Neural cell (in vitro differentiated cells): ENCODE results near the gene TSG101. TPM values are rescaled to one million over a fixed set of nuclear protein-coding genes. Genes with fewer than 3 reads are reported as not detected.

Experiments used
- H2AFZ ChIP-seq: fragments of 200-600, 300-800 bp; sonication (generic), shearing (Covaris generic); 2 replicates; pipeline ENCODE4 v1.6.0; 2014; ENCODE audit warnings: low read depth, mild to moderate bottlenecking, antibody characterized with exemption, low read length, moderate library complexity
- H3F3A ChIP-seq: fragments of 200-600 bp; shearing (Covaris generic); 2 replicates; pipeline ENCODE4 v1.6.1; 2016; ENCODE audit warnings: mild to moderate bottlenecking, moderate library complexity, mixed read lengths, antibody characterized with exemption, low read length; ENCODE audit not compliant: insufficient read depth, poor library complexity, severe bottlenecking
- H3K27ac ChIP-seq: fragments of 200-600, 300-800 bp; sonication (generic), shearing (Covaris generic); 2 replicates; pipeline ENCODE4 v1.5.1; 2014; ENCODE audit warnings: mild to moderate bottlenecking, low read length, moderate library complexity
- H3K27me3 ChIP-seq: fragments of 300-800, 200-600 bp; sonication (generic), shearing (Covaris generic); 2 replicates; pipeline ENCODE4 v1.6.0; 2014; ENCODE audit warnings: mild to moderate bottlenecking, low read depth, low read length, moderate library complexity; ENCODE audit not compliant: insufficient read depth
- H3K36me3 ChIP-seq: fragments of 300-800, 200-600 bp; sonication (generic), shearing (Covaris generic); 2 replicates; pipeline ENCODE4 v1.5.1; 2014; ENCODE audit warnings: mild to moderate bottlenecking, antibody characterized with exemption, low read length, moderate library complexity; ENCODE audit not compliant: insufficient read depth
- H3K4me2 ChIP-seq: fragments of 300-800, 200-600 bp; sonication (generic), shearing (Covaris generic); 2 replicates; pipeline ENCODE4 v1.6.0; 2014; ENCODE audit warnings: mild to moderate bottlenecking, low read length
- H3K4me3 ChIP-seq: fragments of 300-800, 200-600 bp; sonication (generic), shearing (Covaris generic); 2 replicates; pipeline ENCODE4 v1.5.1; 2014; ENCODE audit warnings: mild to moderate bottlenecking, low read length, moderate library complexity
- H3K79me2 ChIP-seq: fragments of 200-600 bp; shearing (Covaris generic); replicated peaks from 2 replicates; pipeline ENCODE4 v1.6.0; 2014; ENCODE audit warnings: mild to moderate bottlenecking, low read length, moderate library complexity; ENCODE audit not compliant: insufficient read depth
- H3K9ac ChIP-seq: fragments of 300-800, 200-600 bp; sonication (generic), shearing (Covaris generic); 2 replicates; pipeline ENCODE4 v1.6.1; 2016; ENCODE audit warnings: mild to moderate bottlenecking, low read length, mixed read lengths
- H3K9me2 ChIP-seq: fragments of 200-600 bp; shearing (Covaris generic); 2 replicates; pipeline ENCODE4 v1.6.1; 2016; ENCODE audit warnings: mild to moderate bottlenecking, low read length, mixed read lengths; ENCODE audit not compliant: insufficient read depth
- H3K9me3 ChIP-seq: fragments of 200-600, 300-800 bp; sonication (generic), shearing (Covaris generic); 2 replicates; pipeline ENCODE4 v1.6.1; 2016; ENCODE audit warnings: mild to moderate bottlenecking, mixed run types, low read length, moderate library complexity, mixed read lengths
- H4K20me1 ChIP-seq: fragments of 200-600 bp; shearing (Covaris generic); 2 replicates; pipeline ENCODE4 v1.6.1; 2016; ENCODE audit warnings: mild to moderate bottlenecking, mixed run types; ENCODE audit not compliant: insufficient read depth
- EP300 ChIP-seq: fragments of 450-650 bp; conservative IDR thresholded peaks from 2 replicates; pipeline ENCODE4 v1.6.1; 2014; ENCODE audit warnings: antibody characterized with exemption, mild to moderate bottlenecking, moderate library complexity; ENCODE audit not compliant: poor library complexity, severe bottlenecking
- EZH2 ChIP-seq: fragments of 200-600, 300-800 bp; shearing (Covaris generic), sonication (generic); IDR thresholded peaks from 2 replicates; pipeline ENCODE4 v1.6.1; 2014; ENCODE audit warnings: antibody characterized with exemption, low read length, borderline replicate concordance, mild to moderate bottlenecking; ENCODE audit not compliant: insufficient read depth, poor library complexity, severe bottlenecking
- MXI1 ChIP-seq: fragments of 450-650 bp; conservative IDR thresholded peaks from 2 replicates; pipeline ENCODE4 v1.6.1; 2014; ENCODE audit warnings: antibody characterized with exemption, mild to moderate bottlenecking; ENCODE audit not compliant: poor library complexity, severe bottlenecking
- POLR2AphosphoS5 ChIP-seq: IDR thresholded peaks from 2 replicates; pipeline ENCODE4 v1.6.1; 2012
- RAD21 ChIP-seq: fragments of 450-650 bp; conservative IDR thresholded peaks from 2 replicates; pipeline ENCODE4 v1.6.1; 2014; ENCODE audit warnings: antibody characterized with exemption, mild to moderate bottlenecking, moderate library complexity
- REST ChIP-seq: IDR thresholded peaks from 2 replicates; pipeline ENCODE4 v1.6.1; 2012; ENCODE audit warnings: borderline replicate concordance
- SMC3 ChIP-seq: fragments of 450-650 bp; conservative IDR thresholded peaks from 2 replicates; pipeline ENCODE4 v1.6.1; 2014; ENCODE audit warnings: antibody characterized with exemption, mild to moderate bottlenecking, moderate library complexity; ENCODE audit not compliant: poor library complexity
- TAF1 ChIP-seq: IDR thresholded peaks from 2 replicates; pipeline ENCODE4 v1.6.1; 2012; ENCODE audit warnings: low read depth
- polyA plus RNA-seq: library from polyadenylated mRNA; depleted of rRNA; stranded (reverse); fragments of >200 nt; gene quantifications from 2 replicates; pipeline ENCODE4 v1.2.3, GENCODE V29; 2014
- TF ChIP-seq, protein P1 (sequence below): fragments of 450-650 bp; IDR thresholded peaks from 2 replicates; pipeline ENCODE4 v1.5.1; 2014; ENCODE audit warnings: antibody characterized with exemption, mild to moderate bottlenecking, moderate library complexity; ENCODE audit not compliant: poor library complexity, severe bottlenecking

The TSG101 gene
- polyA plus RNA-seq, 1 donor from 2014 or later: 115 TPM

DNA sequence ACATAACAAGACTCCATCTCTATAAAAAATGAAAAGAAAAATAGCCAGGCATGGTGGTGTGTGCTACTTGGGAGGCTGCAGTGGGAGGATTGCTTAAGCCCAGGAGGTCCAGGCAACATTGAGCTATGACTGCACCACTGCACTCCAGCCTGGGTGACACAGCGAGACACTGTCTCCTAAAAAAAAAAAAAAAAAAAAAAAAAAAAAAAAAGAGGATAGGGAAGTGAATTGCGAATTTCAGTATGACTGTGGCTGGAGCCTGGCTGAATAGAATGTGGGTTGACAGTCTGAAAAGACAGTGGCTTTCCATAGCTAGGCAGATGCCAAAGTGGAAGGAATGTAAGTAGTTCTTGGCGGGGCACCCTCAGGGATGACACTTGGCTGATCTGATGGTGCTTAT lies 77.5 kb downstream of the TSG101 start:
- Histone ChIP-seq H3K79me2 (no peaks in the 10 kb centered on the region), H2AFZ (no peak overlapping the region), H3K4me2 (no peak overlapping the region)

DNA sequence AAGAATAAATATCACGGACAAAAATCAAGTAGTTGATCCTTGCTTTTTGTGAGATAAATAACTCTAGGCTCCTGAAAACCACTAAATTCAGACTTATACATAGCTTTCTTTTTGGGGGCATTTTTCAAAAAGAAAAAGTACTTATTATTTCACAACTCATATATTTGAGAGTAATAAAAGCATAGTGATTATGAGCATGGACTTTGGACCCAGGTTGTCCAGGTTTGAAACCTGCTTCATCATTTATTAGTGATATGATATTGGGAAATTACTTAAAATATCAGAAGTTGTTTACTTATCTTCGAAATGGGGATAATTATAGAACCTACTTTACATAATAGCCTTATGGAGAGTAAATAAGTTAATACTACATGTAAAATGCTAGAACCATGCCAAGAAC lies 88.1 kb downstream of the TSG101 start:
- H3K27me3 ChIP-seq: no peaks in the 10 kb centered on the region
- H3F3A ChIP-seq: no peaks in the 10 kb centered on the region
- H3K4me3 ChIP-seq: no peak overlapping the region
- H3K9ac ChIP-seq: no peak overlapping the region
- H3K9me2 ChIP-seq: no peaks in the 10 kb centered on the region
- no peak overlapping the region for H3K27ac ChIP-seq
- H2AFZ ChIP-seq: no peak overlapping the region
- H4K20me1 ChIP-seq: no peaks in the 10 kb centered on the region
- H3K4me2 ChIP-seq: no peak overlapping the region
- H3K9me3 ChIP-seq: no peaks in the 10 kb centered on the region
- H3K79me2 ChIP-seq: no peaks in the 10 kb centered on the region
- H3K36me3 ChIP-seq: no peaks in the 10 kb centered on the region
- TF ChIP-seq RAD21: no peak
- no peak for TF ChIP-seq EP300
- TF ChIP-seq TAF1: no peak
- TF ChIP-seq, protein P1, sequence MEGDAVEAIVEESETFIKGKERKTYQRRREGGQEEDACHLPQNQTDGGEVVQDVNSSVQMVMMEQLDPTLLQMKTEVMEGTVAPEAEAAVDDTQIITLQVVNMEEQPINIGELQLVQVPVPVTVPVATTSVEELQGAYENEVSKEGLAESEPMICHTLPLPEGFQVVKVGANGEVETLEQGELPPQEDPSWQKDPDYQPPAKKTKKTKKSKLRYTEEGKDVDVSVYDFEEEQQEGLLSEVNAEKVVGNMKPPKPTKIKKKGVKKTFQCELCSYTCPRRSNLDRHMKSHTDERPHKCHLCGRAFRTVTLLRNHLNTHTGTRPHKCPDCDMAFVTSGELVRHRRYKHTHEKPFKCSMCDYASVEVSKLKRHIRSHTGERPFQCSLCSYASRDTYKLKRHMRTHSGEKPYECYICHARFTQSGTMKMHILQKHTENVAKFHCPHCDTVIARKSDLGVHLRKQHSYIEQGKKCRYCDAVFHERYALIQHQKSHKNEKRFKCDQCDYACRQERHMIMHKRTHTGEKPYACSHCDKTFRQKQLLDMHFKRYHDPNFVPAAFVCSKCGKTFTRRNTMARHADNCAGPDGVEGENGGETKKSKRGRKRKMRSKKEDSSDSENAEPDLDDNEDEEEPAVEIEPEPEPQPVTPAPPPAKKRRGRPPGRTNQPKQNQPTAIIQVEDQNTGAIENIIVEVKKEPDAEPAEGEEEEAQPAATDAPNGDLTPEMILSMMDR: no peak
- no peak for TF ChIP-seq SMC3
- TF ChIP-seq POLR2AphosphoS5: no peak
- no peak for TF ChIP-seq REST
- no peak for TF ChIP-seq EZH2

More for the DNA sequence above, 77.5 kb downstream of the TSG101 start:
- H3K9ac ChIP-seq: no peak overlapping the region
- no peaks in the 10 kb centered on the region for H4K20me1 ChIP-seq
- H3K36me3 ChIP-seq: no peaks in the 10 kb centered on the region
- H3K4me3 ChIP-seq: no peak overlapping the region
- no peak overlapping the region for H3K27ac ChIP-seq
- TF ChIP-seq REST: no peak
- TF ChIP-seq SMC3: no peak
- TF ChIP-seq EZH2: no peak
- no peak for TF ChIP-seq MXI1
- no peak for TF ChIP-seq RAD21
- no peak for TF ChIP-seq TAF1
- TF ChIP-seq POLR2AphosphoS5: no peak
- TF ChIP-seq, protein P1: no peak
- TF ChIP-seq EP300: no peak
- no peaks in the 10 kb centered on the region for H3K9me3 ChIP-seq
- no peaks in the 10 kb centered on the region for H3K27me3 ChIP-seq
- no peaks in the 10 kb centered on the region for H3F3A ChIP-seq
- no peaks in the 10 kb centered on the region for H3K9me2 ChIP-seq
